ENCODE data around the gene CCDC102A.

Gene CCDC102A

GRCh38 chr16:57474671-57475661, 61.4 kb downstream of the CCDC102A start:
- H3K27ac ChIP-seq (ENCODE audit: low read depth, low read length): no peak overlapping the region
- H3K79me2 ChIP-seq (ENCODE audit: control insufficient read depth, insufficient read depth, low read length, unreplicated experiment): peaks cover 35% of the 10 kb centered on the region
- H3K27me3 ChIP-seq (ENCODE audit: insufficient read depth, low read length): no peaks in the 10 kb centered on the region
- H3K4me3 ChIP-seq (ENCODE audit: low read depth, low read length): no peak overlapping the region
- H2AFZ ChIP-seq (ENCODE audit: low read length, unreplicated experiment): no peak overlapping the region
- peaks cover 28% of the 10 kb centered on the region for H3K4me1 ChIP-seq (ENCODE audit: control insufficient read depth, insufficient read depth, low read length, unreplicated experiment)
- peaks cover 12% of the 10 kb centered on the region for H3K36me3 ChIP-seq (ENCODE audit: insufficient read depth, low read length)

DNA sequence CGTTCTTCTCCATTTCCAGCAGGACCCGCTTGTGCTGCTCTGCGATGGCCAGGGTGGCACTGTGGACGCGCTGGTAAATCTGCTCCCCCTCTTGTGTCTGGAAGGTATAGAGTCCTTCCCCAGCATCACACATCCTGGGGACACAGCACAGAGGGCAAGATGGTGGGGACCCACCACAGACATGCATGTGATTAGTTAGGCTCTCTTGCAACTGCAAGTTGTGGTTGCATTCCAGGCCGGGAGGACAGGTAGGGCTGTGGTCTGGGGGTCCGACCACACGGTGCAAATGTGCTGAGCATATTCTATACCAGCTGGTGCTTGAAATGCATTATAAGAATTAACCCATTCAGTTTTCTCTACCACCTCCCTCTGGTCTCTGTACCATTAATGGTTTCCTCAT, 62.5 kb downstream of the CCDC102A start:
- peaks cover 30% of the 10 kb centered on the region for H3K4me1 ChIP-seq (ENCODE audit: control insufficient read depth, insufficient read depth, low read length, unreplicated experiment)
- no peak overlapping the region for H3K27ac ChIP-seq (ENCODE audit: low read depth, low read length)
- H3K4me3 ChIP-seq (ENCODE audit: low read depth, low read length): no peak overlapping the region
- peaks cover 19% of the 10 kb centered on the region for H3K36me3 ChIP-seq (ENCODE audit: insufficient read depth, low read length)
- H2AFZ ChIP-seq (ENCODE audit: low read length, unreplicated experiment): no peak overlapping the region
- no peaks in the 10 kb centered on the region for H3K27me3 ChIP-seq (ENCODE audit: insufficient read depth, low read length)
- H3K79me2 ChIP-seq (ENCODE audit: control insufficient read depth, insufficient read depth, low read length, unreplicated experiment): peaks cover 28% of the 10 kb centered on the region

GRCh38 chr16:57473176-57473840, 63.1 kb downstream of the CCDC102A start:
- Histone ChIP-seq H3K4me1 (ENCODE audit: control insufficient read depth, insufficient read depth, low read length, unreplicated experiment) (peaks cover 25% of the 10 kb centered on the region), H3K36me3 (ENCODE audit: insufficient read depth, low read length) (peaks cover 19% of the 10 kb centered on the region), H3K27me3 (ENCODE audit: insufficient read depth, low read length) (no peaks in the 10 kb centered on the region), H3K27ac (ENCODE audit: low read depth, low read length) (no peak overlapping the region), H3K79me2 (ENCODE audit: control insufficient read depth, insufficient read depth, low read length, unreplicated experiment) (peaks cover 22% of the 10 kb centered on the region), H3K4me3 (ENCODE audit: low read depth, low read length) (no peak overlapping the region), H2AFZ (ENCODE audit: low read length, unreplicated experiment) (no peak overlapping the region)

DNA sequence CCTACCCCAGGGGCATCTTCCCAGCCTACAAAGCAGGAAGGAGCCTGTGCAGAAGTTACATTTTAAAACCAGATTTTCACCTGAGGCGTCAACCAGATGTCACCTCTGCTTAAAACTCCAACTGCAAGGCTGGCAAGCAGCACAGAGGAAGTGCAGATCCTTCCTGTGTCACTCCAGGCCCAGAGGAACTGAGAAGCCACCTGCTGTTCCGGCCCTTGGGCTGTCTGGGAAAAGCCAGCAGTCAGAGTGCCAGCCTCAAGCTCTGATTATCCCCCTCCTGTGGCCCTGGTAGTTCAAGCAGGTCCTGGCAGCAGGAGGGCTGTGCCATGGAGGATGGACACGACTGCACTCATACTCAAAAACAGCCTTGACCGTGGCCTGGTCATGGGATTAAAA, 63.7 kb downstream of the CCDC102A start:
- peaks cover 19% of the 10 kb centered on the region for H3K36me3 ChIP-seq (ENCODE audit: insufficient read depth, low read length)

GRCh38 chr16:57471852-57472664, 64.3 kb downstream of the CCDC102A start:
- H3K79me2 ChIP-seq (ENCODE audit: control insufficient read depth, insufficient read depth, low read length, unreplicated experiment): peaks cover 9% of the 10 kb centered on the region

More for the DNA sequence above, 63.7 kb downstream of the CCDC102A start:
- Histone ChIP-seq H2AFZ (ENCODE audit: low read length, unreplicated experiment) (no peak overlapping the region), H3K79me2 (ENCODE audit: control insufficient read depth, insufficient read depth, low read length, unreplicated experiment) (peaks cover 15% of the 10 kb centered on the region), H3K27me3 (ENCODE audit: insufficient read depth, low read length) (no peaks in the 10 kb centered on the region), H3K27ac (ENCODE audit: low read depth, low read length) (no peak overlapping the region), H3K4me1 (ENCODE audit: control insufficient read depth, insufficient read depth, low read length, unreplicated experiment) (peaks cover 19% of the 10 kb centered on the region), H3K4me3 (ENCODE audit: low read depth, low read length) (no peak overlapping the region)

GRCh38 chr16:57471209-57471608, 65.2 kb downstream of the CCDC102A start:
- no peak overlapping the region for H3K27ac ChIP-seq (ENCODE audit: low read depth, low read length)
- H3K79me2 ChIP-seq (ENCODE audit: control insufficient read depth, insufficient read depth, low read length, unreplicated experiment): peaks cover under 1% of the 10 kb centered on the region
- peaks cover 19% of the 10 kb centered on the region for H3K4me1 ChIP-seq (ENCODE audit: control insufficient read depth, insufficient read depth, low read length, unreplicated experiment)
- H3K36me3 ChIP-seq (ENCODE audit: insufficient read depth, low read length): peaks cover 25% of the 10 kb centered on the region
- H2AFZ ChIP-seq (ENCODE audit: low read length, unreplicated experiment): no peak overlapping the region
- no peaks in the 10 kb centered on the region for H3K27me3 ChIP-seq (ENCODE audit: insufficient read depth, low read length)
- H3K4me3 ChIP-seq (ENCODE audit: low read depth, low read length): no peak overlapping the region

More at GRCh38 chr16:57471852-57472664, 64.3 kb downstream of the CCDC102A start:
- Histone ChIP-seq H3K27ac (ENCODE audit: low read depth, low read length) (no peak overlapping the region), H3K36me3 (ENCODE audit: insufficient read depth, low read length) (peaks cover 25% of the 10 kb centered on the region), H3K4me3 (ENCODE audit: low read depth, low read length) (no peak overlapping the region), H3K27me3 (ENCODE audit: insufficient read depth, low read length) (no peaks in the 10 kb centered on the region), H2AFZ (ENCODE audit: low read length, unreplicated experiment) (no peak overlapping the region), H3K4me1 (ENCODE audit: control insufficient read depth, insufficient read depth, low read length, unreplicated experiment) (peaks cover 19% of the 10 kb centered on the region)

- H3K36me3 ChIP-seq (ENCODE audit: insufficient read depth, low read length): peaks cover 25% of the 10 kb centered on the region
- no peak overlapping the region for H3K27ac ChIP-seq (ENCODE audit: low read depth, low read length)
- H2AFZ ChIP-seq (ENCODE audit: low read length, unreplicated experiment): no peak overlapping the region
- no peaks in the 10 kb centered on the region for H3K79me2 ChIP-seq (ENCODE audit: control insufficient read depth, insufficient read depth, low read length, unreplicated experiment)
- H3K4me1 ChIP-seq (ENCODE audit: control insufficient read depth, insufficient read depth, low read length, unreplicated experiment): peaks cover 19% of the 10 kb centered on the region
- no peak overlapping the region for H3K4me3 ChIP-seq (ENCODE audit: low read depth, low read length)
- H3K27me3 ChIP-seq (ENCODE audit: insufficient read depth, low read length): no peaks in the 10 kb centered on the region
Measured at GRCh38 chr16:57470711-57471110, 65.7 kb downstream of the CCDC102A start.

- H3K4me1 ChIP-seq (ENCODE audit: control insufficient read depth, insufficient read depth, low read length, unreplicated experiment): peaks cover 19% of the 10 kb centered on the region
- H2AFZ ChIP-seq (ENCODE audit: low read length, unreplicated experiment): no peak overlapping the region
- peaks cover 25% of the 10 kb centered on the region for H3K36me3 ChIP-seq (ENCODE audit: insufficient read depth, low read length)
- no peak overlapping the region for H3K27ac ChIP-seq (ENCODE audit: low read depth, low read length)
- no peaks in the 10 kb centered on the region for H3K27me3 ChIP-seq (ENCODE audit: insufficient read depth, low read length)
- H3K79me2 ChIP-seq (ENCODE audit: control insufficient read depth, insufficient read depth, low read length, unreplicated experiment): peaks cover 7% of the 10 kb centered on the region
- H3K4me3 ChIP-seq (ENCODE audit: low read depth, low read length): no peak overlapping the region
Measured at GRCh38 chr16:57469917-57470470, 66.4 kb downstream of the CCDC102A start.

DNA sequence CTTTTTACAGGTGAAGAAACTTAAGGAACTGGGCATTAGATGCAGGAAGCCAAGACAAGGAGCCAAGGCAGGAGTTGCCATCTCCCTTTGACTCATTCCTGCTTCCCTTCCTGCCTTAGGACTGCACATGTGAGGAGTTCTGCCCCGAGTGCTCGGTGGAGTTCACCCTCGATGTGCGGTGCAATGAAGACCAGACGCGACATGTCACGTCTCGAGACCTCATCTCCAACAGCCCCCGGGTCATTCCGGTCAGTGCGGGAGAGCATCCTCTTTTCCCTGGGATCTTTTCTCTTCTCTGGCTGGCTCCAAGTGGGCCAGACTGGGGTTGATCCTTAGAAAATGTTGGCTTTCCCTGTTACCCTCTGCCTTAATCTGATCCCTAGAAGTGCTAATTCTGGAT, 67.3 kb downstream of the CCDC102A start:
- H3K27me3 ChIP-seq (ENCODE audit: insufficient read depth, low read length): no peaks in the 10 kb centered on the region
- peaks cover 31% of the 10 kb centered on the region for H3K36me3 ChIP-seq (ENCODE audit: insufficient read depth, low read length)
- H2AFZ ChIP-seq (ENCODE audit: low read length, unreplicated experiment): no peak overlapping the region
- peaks cover 19% of the 10 kb centered on the region for H3K4me1 ChIP-seq (ENCODE audit: control insufficient read depth, insufficient read depth, low read length, unreplicated experiment)
- peaks cover 15% of the 10 kb centered on the region for H3K79me2 ChIP-seq (ENCODE audit: control insufficient read depth, insufficient read depth, low read length, unreplicated experiment)
- no peak overlapping the region for H3K4me3 ChIP-seq (ENCODE audit: low read depth, low read length)
- no peak overlapping the region for H3K27ac ChIP-seq (ENCODE audit: low read depth, low read length)

- H3K79me2 ChIP-seq (ENCODE audit: control insufficient read depth, insufficient read depth, low read length, unreplicated experiment): peaks cover 22% of the 10 kb centered on the region
- no peaks in the 10 kb centered on the region for H3K27me3 ChIP-seq (ENCODE audit: insufficient read depth, low read length)
- H3K4me3 ChIP-seq (ENCODE audit: low read depth, low read length): no peak overlapping the region
- peaks cover 32% of the 10 kb centered on the region for H3K36me3 ChIP-seq (ENCODE audit: insufficient read depth, low read length)
- no peak overlapping the region for H3K27ac ChIP-seq (ENCODE audit: low read depth, low read length)
- H2AFZ ChIP-seq (ENCODE audit: low read length, unreplicated experiment): no peak overlapping the region
- peaks cover 25% of the 10 kb centered on the region for H3K4me1 ChIP-seq (ENCODE audit: control insufficient read depth, insufficient read depth, low read length, unreplicated experiment)
Measured at GRCh38 chr16:57468346-57468745, 68.0 kb downstream of the CCDC102A start.
